Neuronal stem cell (in vitro differentiated cells): ENCODE measurements around the gene GARS1.

Source experiments
- DNase-seq: peaks from one replicate; pipeline ENCODE4 v3.0.0-alpha.2; 2013; ENCODE audit warnings: low spot score
- H2AFZ ChIP-seq: one replicate; pipeline ENCODE4 v1.6.1; 2013; ENCODE audit warnings: mild to moderate bottlenecking, low read length, inconsistent platforms
- H2AK5ac ChIP-seq: 2 replicates; pipeline ENCODE4 v1.6.1; 2013; ENCODE audit warnings: low read depth, mild to moderate bottlenecking, inconsistent platforms, low read length, moderate library complexity, mixed read lengths
- H2BK120ac ChIP-seq: 2 replicates; pipeline ENCODE4 v1.6.1; 2013; ENCODE audit warnings: low read depth, mild to moderate bottlenecking, inconsistent platforms, low read length, moderate library complexity, mixed read lengths
- H2BK12ac ChIP-seq: one replicate; pipeline ENCODE4 v1.6.1; 2013; ENCODE audit warnings: low read length, inconsistent platforms
- H2BK15ac ChIP-seq: 2 replicates; pipeline ENCODE4 v1.6.1; 2013; ENCODE audit warnings: mild to moderate bottlenecking, low read length, inconsistent platforms, mixed read lengths
- H2BK5ac ChIP-seq: one replicate; pipeline ENCODE4 v1.6.1; 2013; ENCODE audit warnings: inconsistent platforms, mild to moderate bottlenecking, low read length, moderate library complexity
- H3K14ac ChIP-seq: one replicate; pipeline ENCODE4 v1.6.1; 2013; ENCODE audit warnings: low read length, inconsistent platforms
- H3K18ac ChIP-seq: 2 replicates; pipeline ENCODE4 v1.6.1; 2013; ENCODE audit warnings: low read length, inconsistent platforms
- H3K23ac ChIP-seq: 2 replicates; pipeline ENCODE4 v1.6.1; 2013; ENCODE audit warnings: low read depth, mild to moderate bottlenecking, mixed read lengths, low read length, inconsistent platforms; ENCODE audit not compliant: poor library complexity
- H3K27ac ChIP-seq: replicated peaks from 3 replicates; pipeline ENCODE4 v1.5.1; 2013; ENCODE audit warnings: low read length, inconsistent platforms
- H3K27me3 ChIP-seq, 3 experiments: 2 replicates each; pipeline ENCODE4 v1.6.1; 2013; ENCODE audit warnings: low read length in 3 of 3, mild to moderate bottlenecking in 2 of 3, inconsistent platforms in 1 of 3, low read depth in 1 of 3, mixed read lengths in 1 of 3, moderate library complexity in 1 of 3; ENCODE audit not compliant: control insufficient read depth in 3 of 3, insufficient read depth in 3 of 3
- H3K36me3 ChIP-seq, 2 donors: replicated peaks in 1 of 2; 2 replicates each; pipeline ENCODE4 v1.6.1; 2013; ENCODE audit warnings: low read length in 2 of 2; ENCODE audit not compliant: control insufficient read depth in 2 of 2, insufficient read depth in 2 of 2
- H3K4ac ChIP-seq: 2 replicates; pipeline ENCODE4 v1.6.1; 2013; ENCODE audit warnings: inconsistent platforms, mild to moderate bottlenecking, low read length, moderate library complexity
- H3K4me1 ChIP-seq, 2 donors: 1 replicate in 1 of 2; 2 replicates in 1 of 2; pipeline ENCODE4 v1.6.1; 2013; ENCODE audit warnings: low read length in 2 of 2, low read depth in 1 of 2; ENCODE audit not compliant: control insufficient read depth in 2 of 2, insufficient read depth in 1 of 2
- H3K4me2 ChIP-seq: one replicate; pipeline ENCODE4 v1.6.1; 2013; ENCODE audit warnings: mild to moderate bottlenecking, low read length, inconsistent platforms; ENCODE audit not compliant: insufficient read depth, poor library complexity, severe bottlenecking
- H3K4me3 ChIP-seq, 2 donors: 2 replicates each; pipeline ENCODE4 v1.5.1; 2013; ENCODE audit warnings: low read length in 2 of 2, mild to moderate bottlenecking in 2 of 2, inconsistent platforms in 1 of 2, moderate library complexity in 1 of 2
- H3K79me1 ChIP-seq: one replicate; pipeline ENCODE4 v1.6.1; 2013; ENCODE audit warnings: low read depth, mild to moderate bottlenecking, inconsistent platforms, low read length, moderate library complexity
- H3K9ac ChIP-seq: one replicate; pipeline ENCODE4 v1.6.1; 2013; ENCODE audit warnings: mild to moderate bottlenecking, low read depth, low read length, inconsistent platforms; ENCODE audit not compliant: poor library complexity
- H3K9me3 ChIP-seq, 2 donors: replicated peaks in 1 of 2; 2 replicates each; pipeline versions ENCODE3 to v1.6.1; 2013; ENCODE audit warnings: low read length in 2 of 2, mild to moderate bottlenecking in 2 of 2, inconsistent platforms in 1 of 2, low read depth in 1 of 2, mixed read lengths in 1 of 2, moderate library complexity in 1 of 2; ENCODE audit not compliant: control insufficient read depth in 2 of 2, insufficient read depth in 1 of 2
- H4K8ac ChIP-seq: one replicate; pipeline ENCODE4 v1.6.1; 2013; ENCODE audit warnings: low read depth, mild to moderate bottlenecking, inconsistent platforms, low read length, moderate library complexity
- H4K91ac ChIP-seq: one replicate; pipeline ENCODE4 v1.6.1; 2013; ENCODE audit warnings: low read length, low read depth, mild to moderate bottlenecking, inconsistent platforms; ENCODE audit not compliant: poor library complexity
- WGBS, 2 donors: extraction: QIAGEN DNeasy Blood & Tissue Kit; methylation state at CpG; one replicate each; pipeline ENCODE4 v1.1.7; 2013; ENCODE audit warnings: missing lambda C conversion rate in 2 of 2, mixed read lengths in 1 of 2; ENCODE audit not compliant: insufficient read length in 2 of 2, insufficient replicate concordance in 1 of 2; ENCODE audit errors: extremely low coverage in 2 of 2; 5-methylcytosine and 5-hydroxymethylcytosine counted together

GARS1 gene

GRCh38 chr7:30633223-30633622, 38.5 kb downstream of the GARS1 start:
- peaks cover 2 to 8% of the 10 kb centered on the region in 2 donors for H3K9me3 ChIP-seq
- H4K91ac ChIP-seq: no peak overlapping the region
- H3K79me1 ChIP-seq: no peaks in the 10 kb centered on the region
- H2BK12ac ChIP-seq: no peak overlapping the region
- H3K27ac ChIP-seq: no peak overlapping the region
- H3K9ac ChIP-seq: no peak overlapping the region
- no peak overlapping the region for H3K4me2 ChIP-seq
- no peaks in the 10 kb centered on the region for H3K27me3 ChIP-seq
- no peak overlapping the region for H3K14ac ChIP-seq
- H3K18ac ChIP-seq: no peak overlapping the region
- no peak overlapping the region for H2BK120ac ChIP-seq
- H2BK5ac ChIP-seq: no peak overlapping the region
- no peak overlapping the region for H3K4me3 ChIP-seq
- WGBS, 2 donors: no CpG with 5 or more reads among the region's 3 CpGs
- H3K4ac ChIP-seq: no peak overlapping the region
- H3K4me1 ChIP-seq: no peaks in the 10 kb centered on the region
- no peak overlapping the region for H4K8ac ChIP-seq
- no peak overlapping the region for H2BK15ac ChIP-seq
- DNase-seq: no peak
- no peak overlapping the region for H2AFZ ChIP-seq
- no peak overlapping the region for H2AK5ac ChIP-seq
- peaks cover 35 to 82% of the 10 kb centered on the region in 2 donors for H3K36me3 ChIP-seq
- H3K23ac ChIP-seq: no peak overlapping the region

GRCh38 chr7:30634193-30634626, 39.5 kb downstream of the GARS1 start:
- no peaks in the 10 kb centered on the region for H3K4me1 ChIP-seq
- H4K91ac ChIP-seq: no peak overlapping the region
- DNase-seq: no peak
- no peak overlapping the region for H3K18ac ChIP-seq
- no peak overlapping the region for H3K4me3 ChIP-seq
- WGBS, 2 donors: no CpG with 5 or more reads among the region's 1 CpG
- no peak overlapping the region for H2BK5ac ChIP-seq
- no peak overlapping the region for H3K9ac ChIP-seq
- no peak overlapping the region for H2AFZ ChIP-seq
- no peak overlapping the region for H3K27ac ChIP-seq
- H2BK12ac ChIP-seq: no peak overlapping the region
- H3K27me3 ChIP-seq: no peaks in the 10 kb centered on the region
- H3K36me3 ChIP-seq: peaks cover 32 to 72% of the 10 kb centered on the region in 2 donors
- H2AK5ac ChIP-seq: no peak overlapping the region
- no peak overlapping the region for H2BK15ac ChIP-seq
- H3K79me1 ChIP-seq: no peaks in the 10 kb centered on the region
- H3K4me2 ChIP-seq: no peak overlapping the region
- no peak overlapping the region for H2BK120ac ChIP-seq
- no peak overlapping the region for H3K4ac ChIP-seq
- peaks cover 2 to 8% of the 10 kb centered on the region in 2 donors for H3K9me3 ChIP-seq
- H3K23ac ChIP-seq: no peak overlapping the region
- no peak overlapping the region for H4K8ac ChIP-seq
- H3K14ac ChIP-seq: no peak overlapping the region

- Histone ChIP-seq H3K18ac (no peak overlapping the region), H3K9ac (no peak overlapping the region), H3K23ac (no peak overlapping the region), H3K9me3 (peaks cover 2 to 8% of the 10 kb centered on the region in 2 donors), H3K4me1 (no peaks in the 10 kb centered on the region), H3K36me3 (peaks cover 29 to 67% of the 10 kb centered on the region in 2 donors), H3K4me2 (no peak overlapping the region), H3K4ac (no peak overlapping the region), H2BK5ac (no peak overlapping the region), H3K79me1 (no peaks in the 10 kb centered on the region), H3K14ac (no peak overlapping the region), H2BK120ac (no peak overlapping the region), H3K27ac (no peak overlapping the region), H2BK12ac (no peak overlapping the region), H4K91ac (no peak overlapping the region), H2AFZ (no peak overlapping the region), H4K8ac (no peak overlapping the region), H2BK15ac (no peak overlapping the region), H3K27me3 (no peaks in the 10 kb centered on the region), H2AK5ac (no peak overlapping the region), H3K4me3 (no peak overlapping the region)
- no CpG with 5 or more reads among the region's 6 CpGs for WGBS, 2 donors
- DNase-seq: no peak
Measured at GRCh38 chr7:30634634-30635201, 40.0 kb downstream of the GARS1 start.

GRCh38 chr7:30635798-30636197, 41.1 kb downstream of the GARS1 start:
- Histone ChIP-seq H3K4me1 (no peaks in the 10 kb centered on the region), H3K27ac (no peak overlapping the region), H3K27me3 (no peaks in the 10 kb centered on the region), H3K79me1 (no peaks in the 10 kb centered on the region), H3K4ac (no peak overlapping the region), H2AFZ (no peak overlapping the region), H3K36me3 (peaks cover 29 to 56% of the 10 kb centered on the region in 2 donors), H2BK12ac (no peak overlapping the region), H3K23ac (no peak overlapping the region), H4K91ac (no peak overlapping the region), H4K8ac (no peak overlapping the region), H3K4me2 (no peak overlapping the region), H3K18ac (no peak overlapping the region), H3K14ac (no peak overlapping the region), H2AK5ac (no peak overlapping the region), H2BK120ac (no peak overlapping the region), H3K9ac (no peak overlapping the region), H2BK5ac (no peak overlapping the region), H3K9me3 (peaks cover 2 to 8% of the 10 kb centered on the region in 2 donors), H2BK15ac (no peak overlapping the region), H3K4me3 (no peak overlapping the region)
- WGBS, 2 donors: no CpG with 5 or more reads among the region's 6 CpGs
- no peak for DNase-seq
